GM23248 (cell line): ENCODE results near the gene COL16A1. TPM values are rescaled to one million over a fixed set of nuclear protein-coding genes. Genes with fewer than 3 reads are reported as not detected.

ENCODE experiments used
- DNase-seq: peaks from one replicate; pipeline ENCODE4 v3.0.0-alpha.2; 2015
- H2AFZ ChIP-seq: fragments of 200-600 bp; sonication (generic); 2 replicates; pipeline ENCODE4 v1.6.1; 2016; ENCODE audit warnings: antibody characterized with exemption
- H3F3A ChIP-seq: fragments of 200-600 bp; sonication (generic); 2 replicates; pipeline ENCODE4 v1.6.1; 2016; ENCODE audit warnings: mild to moderate bottlenecking, antibody characterized with exemption, mixed run types; ENCODE audit not compliant: insufficient read depth
- H3K27ac ChIP-seq: fragments of 200-600 bp; sonication (generic); 2 replicates; pipeline ENCODE4 v1.5.1; 2016; ENCODE audit warnings: mild to moderate bottlenecking
- H3K27me3 ChIP-seq: fragments of 200-600 bp; sonication (generic); replicated peaks from 2 replicates; pipeline ENCODE4 v1.6.1; 2016; ENCODE audit warnings: mild to moderate bottlenecking; ENCODE audit not compliant: insufficient read depth
- H3K36me3 ChIP-seq: fragments of 200-600 bp; sonication (generic); 2 replicates; pipeline ENCODE4 v1.6.1; 2016; ENCODE audit warnings: low read depth, mild to moderate bottlenecking
- H3K4me1 ChIP-seq: fragments of 200-600 bp; sonication (generic); 2 replicates; pipeline ENCODE4 v1.6.1; 2016; ENCODE audit warnings: mild to moderate bottlenecking; ENCODE audit not compliant: insufficient read depth
- H3K4me2 ChIP-seq: fragments of 200-600 bp; sonication (generic); one replicate; pipeline ENCODE4 v1.6.1; 2016; ENCODE audit warnings: mild to moderate bottlenecking; ENCODE audit not compliant: unreplicated experiment
- H3K4me3 ChIP-seq: fragments of 200-600 bp; sonication (generic); 2 replicates; pipeline ENCODE4 v1.5.1; 2016; ENCODE audit warnings: mild to moderate bottlenecking
- H3K79me2 ChIP-seq: fragments of 200-600 bp; sonication (generic); 2 replicates; pipeline ENCODE4 v1.6.1; 2016; ENCODE audit warnings: mild to moderate bottlenecking; ENCODE audit not compliant: insufficient read depth
- H3K9ac ChIP-seq: fragments of 200-600 bp; sonication (generic); 2 replicates; pipeline ENCODE4 v1.6.1; 2016; ENCODE audit warnings: mild to moderate bottlenecking
- H3K9me2 ChIP-seq: fragments of 200-600 bp; sonication (generic); 2 replicates; pipeline ENCODE4 v1.6.1; 2016; ENCODE audit warnings: mixed run types, mild to moderate bottlenecking, moderate library complexity; ENCODE audit not compliant: insufficient read depth
- H3K9me3 ChIP-seq: fragments of 200-600 bp; sonication (generic); one replicate; pipeline ENCODE4 v1.6.1; 2017; ENCODE audit warnings: low read depth
- H4K20me1 ChIP-seq: fragments of 200-600 bp; sonication (generic); 2 replicates; pipeline ENCODE4 v1.6.0; 2016; ENCODE audit not compliant: insufficient read depth
- EZH2 ChIP-seq: fragments of 200-600 bp; sonication (generic); IDR thresholded peaks from 2 replicates; pipeline ENCODE4 v1.6.1; 2018; ENCODE audit warnings: antibody characterized with exemption, mild to moderate bottlenecking; ENCODE audit not compliant: insufficient read depth, poor library complexity, severe bottlenecking
- EZH2phosphoT487 ChIP-seq: fragments of 200-600 bp; sonication (generic); IDR thresholded peaks from 2 replicates; pipeline ENCODE4 v1.6.1; 2018; ENCODE audit warnings: antibody characterized with exemption, moderate library complexity, mild to moderate bottlenecking, low read depth; ENCODE audit not compliant: insufficient read depth
- WGBS, 2 experiments: methylation state at CpG; one replicate each; pipeline ENCODE4 v1.1.6; 2015 to 2017; ENCODE audit warnings: low lambda C conversion rate in 2 of 2, low coverage in 1 of 2; ENCODE audit errors: missing lambda C conversion rate in 2 of 2; 5-methylcytosine and 5-hydroxymethylcytosine counted together
- in situ Hi-C: fragments of 300-500 bp; cut with MboI; formaldehyde crosslinking; loops from 2 replicates; pipeline ENCODE4 v1.15.0; 2020
- polyA plus RNA-seq: library from polyadenylated mRNA; unstranded; fragments of >200 nt; fragmentation: Nextera tagmentation; extraction: Ambion mirVana; gene quantifications from 2 replicates; pipeline ENCODE4 v1.2.1, GENCODE V29; 2016
- total RNA-seq: library from RNA; depleted of rRNA; stranded (reverse); fragments of >200 nt; shearing (Covaris generic); gene quantifications from 2 replicates; pipeline ENCODE4 v1.2.3, GENCODE V29; 2014

Gene COL16A1
- total and polyA plus RNA-seq, 2 experiments from 2014 or later = 67.3 to 247 TPM

- H3K9me2 ChIP-seq = no peaks in the 10 kb centered on the region
- no peak overlapping the region for H3K4me2 ChIP-seq
- H3K27ac ChIP-seq = no peak overlapping the region
- H2AFZ ChIP-seq = no peak overlapping the region
- no peak overlapping the region for H3K4me3 ChIP-seq
- no peak overlapping the region for H3K9ac ChIP-seq
- no peak for TF ChIP-seq EZH2phosphoT487
- no peak for TF ChIP-seq EZH2
- H3K36me3 ChIP-seq = peaks cover 14% of the 10 kb centered on the region; the same call in 1 of the 2 replicates
- no peaks in the 10 kb centered on the region for H3K9me3 ChIP-seq
- DNase-seq = no peak
- WGBS, 2 experiments = 17 to 43% methylated on average over 1 of the region's 1 CpG
- peaks cover 17% of the 10 kb centered on the region for H3F3A ChIP-seq
- in situ Hi-C loops = loop anchor here (25.0 kb wide), 1 partner anchor 311 kb away; no protein-coding TSS in a partner anchor
- peaks cover 7% of the 10 kb centered on the region; the same call in 1 of the 2 replicates for H3K4me1 ChIP-seq
- 0 out of 2 replicates have a peak, but pooled peaks cover 1% of the 10 kb centered on the region for H3K79me2 ChIP-seq
- no peaks in the 10 kb centered on the region for H3K27me3 ChIP-seq
- H4K20me1 ChIP-seq = no peaks in the 10 kb centered on the region
Observed at GRCh38 chr1:31651089-31651420, 52.8 kb downstream of the COL16A1 start.

GRCh38 chr1:31650161-31651088, 53.4 kb downstream of the COL16A1 start:
- Histone ChIP-seq H3K79me2 (0 out of 2 replicates have a peak, but pooled peaks cover 8% of the 10 kb centered on the region), H3K4me1 (peaks cover 7% of the 10 kb centered on the region; the same call in 1 of the 2 replicates), H3K27me3 (no peaks in the 10 kb centered on the region), H3K36me3 (peaks cover 8% of the 10 kb centered on the region; the same call in 1 of the 2 replicates), H3K4me2 (no peak overlapping the region), H2AFZ (no peak overlapping the region), H3F3A (peaks cover 17% of the 10 kb centered on the region), H4K20me1 (no peaks in the 10 kb centered on the region), H3K27ac (no peak overlapping the region), H3K9me2 (no peaks in the 10 kb centered on the region), H3K9me3 (no peaks in the 10 kb centered on the region), H3K9ac (no peak overlapping the region), H3K4me3 (no peak overlapping the region)
- no peak for TF ChIP-seq EZH2phosphoT487
- TF ChIP-seq EZH2 = no peak
- in situ Hi-C loops = loop anchor here (25.0 kb wide), 1 partner anchor 312 kb away; no protein-coding TSS in a partner anchor
- 74 to 78% methylated on average over 9 of the region's 9 CpGs for WGBS, 2 experiments
- no peak for DNase-seq

- TF ChIP-seq EZH2 (no peak), EZH2phosphoT487 (no peak)
- Histone ChIP-seq H3K79me2 (peaks cover 16% of the 10 kb centered on the region), H3K36me3 (peaks cover 7% of the 10 kb centered on the region; the same call in 1 of the 2 replicates), H3K27me3 (no peaks in the 10 kb centered on the region), H3K9me2 (no peaks in the 10 kb centered on the region), H3K4me1 (peaks cover 8% of the 10 kb centered on the region; the same call in 1 of the 2 replicates), H3K4me3 (no peak overlapping the region), H3K27ac (peak overlapping the region; percentile 17; the same call in 1 of the 2 replicates), H3K9ac (no peak overlapping the region), H4K20me1 (no peaks in the 10 kb centered on the region), H2AFZ (no peak overlapping the region), H3F3A (peaks cover 17% of the 10 kb centered on the region), H3K9me3 (no peaks in the 10 kb centered on the region), H3K4me2 (no peak overlapping the region)
- WGBS, 2 experiments = 47 to 54% methylated on average over 9 of the region's 9 CpGs
- DNase-seq = peak; percentile 36
- in situ Hi-C loops = no loop called here
Observed at GRCh38 chr1:31648641-31649357, 55.0 kb downstream of the COL16A1 start.

GRCh38 chr1:31648190-31648589, 55.6 kb downstream of the COL16A1 start:
- peaks cover 7% of the 10 kb centered on the region; the same call in 1 of the 2 replicates for H3K36me3 ChIP-seq
- H3K4me3 ChIP-seq = no peak overlapping the region
- no peaks in the 10 kb centered on the region for H4K20me1 ChIP-seq
- H3K27me3 ChIP-seq = no peaks in the 10 kb centered on the region
- peak overlapping the region; percentile 17; the same call in 1 of the 2 replicates for H3K27ac ChIP-seq
- no peaks in the 10 kb centered on the region for H3K9me3 ChIP-seq
- in situ Hi-C loops = no loop called here
- H2AFZ ChIP-seq = no peak overlapping the region
- H3K79me2 ChIP-seq = peaks cover 22% of the 10 kb centered on the region
- peaks cover 14% of the 10 kb centered on the region for H3K4me1 ChIP-seq
- no peak overlapping the region for H3K4me2 ChIP-seq
- TF ChIP-seq EZH2 = no peak
- no peak for TF ChIP-seq EZH2phosphoT487
- no peaks in the 10 kb centered on the region for H3K9me2 ChIP-seq
- H3F3A ChIP-seq = peaks cover 20% of the 10 kb centered on the region; the same call in 1 of the 2 replicates
- H3K9ac ChIP-seq = no peak overlapping the region
- WGBS, 2 experiments = 69 to 75% methylated on average over 2 of the region's 2 CpGs
- peak; percentile 29 for DNase-seq
